Body of pancreas (tissue), 4 donors: ENCODE data around the gene DUS1L. TPM values are rescaled to one million over a fixed set of nuclear protein-coding genes. Genes with fewer than 3 reads are reported as not detected.

ENCODE experiments used
- ATAC-seq: fragments of 150-250 bp; one replicate; pipeline ENCODE4 v1.9.1; 2016
- DNase-seq, 4 donors: peaks; one replicate each; pipeline ENCODE4 v3.0.0-alpha.2; 2019
- H3K27ac ChIP-seq, 4 donors: fragments of 200-600 bp; sonication (generic); 1 replicate in 3 of 4; 2 replicates in 1 of 4; pipeline versions ENCODE4 v1.5.1 to v1.6.1; 2016 to 2019; ENCODE audit warnings: mild to moderate bottlenecking in 1 of 4, mixed read lengths in 1 of 4, moderate library complexity in 1 of 4
- H3K27me3 ChIP-seq, 2 donors: fragments of 200-600 bp; sonication (generic); one replicate each; pipeline ENCODE4 v1.6.0; 2016; ENCODE audit warnings: mild to moderate bottlenecking in 1 of 2
- H3K36me3 ChIP-seq, 2 donors: fragments of 200-600 bp; sonication (generic); replicated peaks in 1 of 2; 2 replicates each; pipeline ENCODE4 v1.5.1; 2016; ENCODE audit warnings: low read depth in 2 of 2; ENCODE audit not compliant: insufficient read depth in 1 of 2
- H3K4me1 ChIP-seq: fragments of 200-600 bp; sonication (generic); one replicate; pipeline ENCODE4 v1.6.0; 2016
- H3K4me3 ChIP-seq, 2 donors: fragments of 200-600 bp; sonication (generic); 1 replicate in 1 of 2; 2 replicates in 1 of 2; pipeline ENCODE4 v1.5.1; 2016 to 2019
- H3K9me3 ChIP-seq, 3 donors: fragments of 200-600 bp; sonication (generic); 1 replicate in 2 of 3; 2 replicates in 1 of 3; pipeline ENCODE4 v1.5.1; 2016
- CTCF ChIP-seq, 7 experiments: fragments of 450-650 bp in 4 of 7; fragments of 200-600 bp in 3 of 7; sonication (generic) in 3 of 7; IDR thresholded peaks; one replicate each; pipeline ENCODE4 v1.5.1; 2016 to 2019; ENCODE audit warnings: antibody characterized with exemption in 7 of 7
- POLR2A ChIP-seq, 3 donors: fragments of 450-650 bp; IDR thresholded peaks; one replicate each; pipeline ENCODE4 v1.6.1; 2016; ENCODE audit warnings: antibody characterized with exemption in 3 of 3, mild to moderate bottlenecking in 2 of 3
- WGBS, 2 donors: methylation state at CpG; one replicate each; pipeline ENCODE4 v1.1.5; 2017; 5-methylcytosine and 5-hydroxymethylcytosine counted together
- intact Hi-C: fragments of 100-400 bp; cut with DNase I; formaldehyde crosslinking; loops from one replicate; pipeline ENCODE4 v1.15.1; 2023
- total RNA-seq, 2 donors: library from RNA; depleted of rRNA; stranded (reverse); fragments of >200 nt; gene quantifications; one replicate each; pipeline ENCODE4 v1.1.0, GENCODE V29; 2016

The DUS1L gene
- total RNA-seq, 2 donors from 2014 or later, result 76.0 to 128 TPM

GRCh38 chr17:82105882-82106687 lies 40.5 kb upstream of the DUS1L start:
- Histone ChIP-seq H3K27me3 (no peaks in the 10 kb centered on the region), H3K9me3 (no peaks in the 10 kb centered on the region), H3K4me3 (no peak overlapping the region), H3K36me3 (no peaks in the 10 kb centered on the region), H3K27ac (peak overlapping the region; percentile 4 to 79 (median 76)), H3K4me1 (peaks cover 63% of the 10 kb centered on the region)
- ATAC-seq, result peak; percentile 50
- TF ChIP-seq CTCF (IDR thresholded peaks at IDR 0.05), result peak in 4 of 7 experiments; percentile 32 to 42 (median 36)
- peak in 2 of 3 donors; percentile 37 to 62 for TF ChIP-seq POLR2A (IDR thresholded peaks at IDR 0.05)
- 43 to 69% methylated on average over 15 to 24 of the region's 24 CpGs for WGBS, 2 donors
- intact Hi-C loops, result no loop called here
- DNase-seq, result peak in 3 of 4 donors; percentile 71

- TF ChIP-seq POLR2A (IDR thresholded peaks at IDR 0.05), result no peak
- no peak for TF ChIP-seq CTCF (IDR thresholded peaks at IDR 0.05)
- H3K4me1 ChIP-seq, result peaks cover 70% of the 10 kb centered on the region
- ATAC-seq (no peak), DNase-seq (no peak)
- WGBS, 2 donors, result 87% methylated on average over 10 to 13 of the region's 13 CpGs
- H3K36me3 ChIP-seq, result no peaks in the 10 kb centered on the region
- peak overlapping the region in 3 of 4 donors; percentile 74 to 79 (median 77) for H3K27ac ChIP-seq
- no peak overlapping the region for H3K4me3 ChIP-seq
- intact Hi-C loops, result no loop called here
- no peaks in the 10 kb centered on the region for H3K9me3 ChIP-seq
- no peaks in the 10 kb centered on the region for H3K27me3 ChIP-seq
Observed at GRCh38 chr17:82105417-82105881, 39.8 kb upstream of the DUS1L start.

GRCh38 chr17:82104797-82105416 lies 39.3 kb upstream of the DUS1L start:
- DNase-seq, result no peak
- intact Hi-C loops, result no loop called here
- H3K27ac ChIP-seq, result peak overlapping the region in 3 of 4 donors; percentile 42 to 77 (median 77)
- WGBS, 2 donors, result 96 to 98% methylated on average over 5 to 11 of the region's 11 CpGs
- H3K4me1 ChIP-seq, result peaks cover 66% of the 10 kb centered on the region
- H3K4me3 ChIP-seq, result no peak overlapping the region
- H3K27me3 ChIP-seq, result no peaks in the 10 kb centered on the region
- H3K9me3 ChIP-seq, result no peaks in the 10 kb centered on the region
- no peak for TF ChIP-seq CTCF (IDR thresholded peaks at IDR 0.05)
- ATAC-seq, result no peak
- no peaks in the 10 kb centered on the region for H3K36me3 ChIP-seq

GRCh38 chr17:82103553-82104451 lies 38.2 kb upstream of the DUS1L start:
- intact Hi-C loops, result no loop called here
- Histone ChIP-seq H3K36me3 (no peaks in the 10 kb centered on the region), H3K27ac (peak overlapping the region; percentile 18 to 77 (median 72)), H3K4me3 (no peak overlapping the region), H3K27me3 (no peaks in the 10 kb centered on the region), H3K4me1 (peaks cover 77% of the 10 kb centered on the region), H3K9me3 (no peaks in the 10 kb centered on the region)
- TF ChIP-seq CTCF (IDR thresholded peaks at IDR 0.05) (no peak), POLR2A (IDR thresholded peaks at IDR 0.05) (peak in 2 of 3 donors; percentile 20 to 34)
- WGBS, 2 donors, result 26 to 40% methylated on average over 19 to 24 of the region's 24 CpGs
- DNase-seq (peak; percentile 62 to 83 (median 78)), ATAC-seq (peak; percentile 51)
